ENCODE data around the gene ARF6. TPM values are rescaled to one million over a fixed set of nuclear protein-coding genes. Genes with fewer than 3 reads are reported as not detected.

The ARF6 gene
- total and polyA plus RNA-seq, 10 of the 15 experiments (the other 5 are each of a cell fraction or from before 2014, with no cell fraction given): 46.8 to 128 (median 71.9) TPM

- no TSS peak for BruUV-seq (replicated peaks)
- ChIA-PET POLR2A (interaction anchor here (0.7 to 1.3 kb wide), 3 partner anchors 9 to 251 kb away, joined by 3 to 9 read pairs (median 7); no protein-coding TSS in a partner anchor), RAD21 (ENCODE audit: unreplicated experiment) (interaction anchor here (0.8 to 1.5 kb wide), 6 partner anchors 22 to 250 kb away, joined by 3 to 5 read pairs (median 3); no protein-coding TSS in a partner anchor), SMC1A (ENCODE audit: uncharacterized antibody, unreplicated experiment) (interaction anchor here (0.8 to 1.3 kb wide), 3 partner anchors 229 to 242 kb away, joined by 3 read pairs; partner anchors contain the start of gene RPL36AL), CTCF (interaction anchor here (1.0 to 3.1 kb wide), 7 partner anchors 8 to 259 kb away, joined by 3 to 8 read pairs (median 5); partner anchors contain the start of gene VCPKMT)
- H3K4me1 ChIP-seq (ENCODE audit: control insufficient read depth, insufficient read depth, low read length): peaks cover 8% of the 10 kb centered on the region
- no peak overlapping the region for H3K4me3 ChIP-seq
- no peak for ATAC-seq
- H3K36me3 ChIP-seq (ENCODE audit: control insufficient read depth in 2 of 2, insufficient read depth in 2 of 2, low read length in 1 of 2): no peaks in the 10 kb centered on the region
- no peaks in the 10 kb centered on the region for H3K27me3 ChIP-seq (replicated peaks in 1 of 2; ENCODE audit: control insufficient read depth in 2 of 2, insufficient read depth in 2 of 2, low read length in 1 of 2)
- H2AFZ ChIP-seq (ENCODE audit: control insufficient read depth, low read depth, low read length): peak overlapping the region; percentile 25; the same call in 1 of the 2 replicates
- in situ Hi-C loops (cut with MboI): no loop called here
- intact Hi-C loops (cut with micrococcal nuclease; ENCODE audit: unreplicated experiment): no loop called here
- H3K27ac ChIP-seq (ENCODE audit: control insufficient read depth, insufficient read depth): peak overlapping the region; percentile 16
- no peaks in the 10 kb centered on the region; the same call in 1 of the 3 replicates for H3K9me3 ChIP-seq (replicated peaks; ENCODE audit: control insufficient read depth, insufficient read depth, low read length)
- no peak for TF ChIP-seq STAT1 (conservative IDR thresholded peaks at IDR 0.05)
- TF ChIP-seq RUNX3 (IDR thresholded peaks at IDR 0.05; ENCODE audit: low read length): peak; percentile 35; the same call in 1 of the 2 replicates
- no peak for TF ChIP-seq ZNF207 (IDR thresholded peaks at IDR 0.05; ENCODE audit: borderline replicate concordance)
- peak; percentile 72 for TF ChIP-seq SPI1 (IDR thresholded peaks at IDR 0.05; ENCODE audit: borderline replicate concordance, insufficient read depth, low read depth, low read length)
- no peak for TF ChIP-seq MAX (IDR thresholded peaks at IDR 0.05; ENCODE audit: low read depth, low read length)
- peak; percentile 39; the same call in 1 of the 2 replicates for TF ChIP-seq IKZF1 (conservative IDR thresholded peaks at IDR 0.05)
- TF ChIP-seq MEF2B (IDR thresholded peaks at IDR 0.05; ENCODE audit: partially characterized antibody, poor library complexity, severe bottlenecking): peak; percentile 82
- no peak for TF ChIP-seq SRF (IDR thresholded peaks at IDR 0.05; ENCODE audit: low read depth in 2 of 2, low read length in 2 of 2)
- peak in 1 of 2 experiments; percentile 29; a peak in 1 of 4 replicates for TF ChIP-seq IKZF2 (IDR thresholded peaks at IDR 0.05)
- peak; percentile 74; the same call in 1 of the 2 replicates for TF ChIP-seq TCF7 (IDR thresholded peaks at IDR 0.05; ENCODE audit: borderline replicate concordance)
- TF ChIP-seq BHLHE40 (IDR thresholded peaks at IDR 0.05; ENCODE audit: borderline replicate concordance in 1 of 2, low read depth in 2 of 2, low read length in 1 of 2): no peak
- no peak for TF ChIP-seq E4F1 (IDR thresholded peaks at IDR 0.05; ENCODE audit: borderline replicate concordance, partially characterized antibody)
- TF ChIP-seq MEF2A (IDR thresholded peaks at IDR 0.05; ENCODE audit: insufficient read depth, low read depth, low read length): peak; percentile 96
- 0 out of 2 replicates have a peak, but pooled peaks have one; percentile 29 for TF ChIP-seq EED (IDR thresholded peaks at IDR 0.05; ENCODE audit: low read depth)
- FAIRE-seq: no peak
- WGBS (ENCODE audit: insufficient coverage, insufficient replicate concordance, low lambda C conversion rate, missing lambda C conversion rate): 56% methylated on average over 6 of the region's 6 CpGs
- no peaks in the 10 kb centered on the region for H4K20me1 ChIP-seq (ENCODE audit: control insufficient read depth, insufficient read depth)
- no peak overlapping the region for H3K9ac ChIP-seq (ENCODE audit: control insufficient read depth, insufficient read depth, low read length)
- no peak overlapping the region for H3K4me2 ChIP-seq (ENCODE audit: control insufficient read depth, insufficient read depth)
- peaks cover 2% of the 10 kb centered on the region for H3K79me2 ChIP-seq (ENCODE audit: control insufficient read depth, insufficient read depth, low read length)
- no peak for DNase-seq (ENCODE audit: low read depth, low spot score)
Measured at GRCh38 chr14:49857427-49858003, 35.4 kb upstream of the ARF6 start.
